GM12878 (cell line): Measurements from ENCODE around the gene LPIN2. TPM values are rescaled to one million over a fixed set of nuclear protein-coding genes. Genes with fewer than 3 reads are reported as not detected.

Experiments used
- ATF2 ChIP-seq: IDR thresholded peaks from 2 replicates; pipeline ENCODE4 v1.6.1; 2012; ENCODE audit warnings: low read length, inconsistent platforms
- MEF2A ChIP-seq: IDR thresholded peaks from 2 replicates; pipeline ENCODE4 v1.6.1; 2011; ENCODE audit warnings: low read depth, mild to moderate bottlenecking, low read length, moderate library complexity; ENCODE audit not compliant: insufficient read depth
- RELB ChIP-seq: fragments of 450-650 bp; IDR thresholded peaks from 2 replicates; pipeline ENCODE4 v1.6.1; 2017; ENCODE audit warnings: low read depth, mild to moderate bottlenecking, moderate library complexity
- RFX5 ChIP-seq: IDR thresholded peaks from 2 replicates; pipeline ENCODE4 v1.6.1; 2011; ENCODE audit warnings: low read depth, low read length, improper control_type of control experiment
- TCF3 ChIP-seq: IDR thresholded peaks from 2 replicates; pipeline ENCODE4 v1.6.1; 2012; ENCODE audit warnings: low read depth, mild to moderate bottlenecking, low read length, borderline replicate concordance; ENCODE audit not compliant: insufficient read depth
- YBX1 ChIP-seq: fragments of 450-650 bp; IDR thresholded peaks from 2 replicates; pipeline ENCODE4 v1.6.1; 2016; ENCODE audit warnings: antibody characterized with exemption
- ZBTB4 ChIP-seq: fragments of 450-650 bp; formaldehyde crosslinking; IDR thresholded peaks from 2 replicates; pipeline ENCODE4 v1.4.0; 2022; ENCODE audit warnings: mild to moderate bottlenecking, moderate library complexity
- polyA plus RNA-seq, 11 experiments: library from polyadenylated mRNA; depleted of rRNA in 4 of 11; unstranded in 6 of 11; stranded (reverse) in 5 of 11; fragments of >200 nt; fragmentation: Nextera tagmentation in 4 of 11; fragmentation: Illumina TruSeq in 1 of 11; extraction: Ambion mirVana in 4 of 11; extraction: Trizol in 1 of 11; gene quantifications; 1 replicate in 1 of 11; 2 replicates in 10 of 11; pipeline versions ENCODE4 v1.2.1 to v1.2.3, GENCODE V29; 2011 to 2016; ENCODE audit warnings: inconsistent platforms in 2 of 11, missing spikeins in 2 of 11, low read depth in 1 of 11
- total RNA-seq, 4 experiments: library from RNA; depleted of rRNA in 3 of 4; stranded (reverse); fragments of >200 nt in 3 of 4; fragmentation: Illumina TruSeq in 1 of 4; extraction: Trizol in 1 of 4; gene quantifications; 2 replicates each; pipeline versions ENCODE4 v1.2.1 to v1.2.3, GENCODE V29; 2013 to 2021

LPIN2 gene
- total and polyA plus RNA-seq, 10 of the 15 experiments (the other 5 are each of a cell fraction or from before 2014, with no cell fraction given), result 4.1 to 28.0 (median 15.9) TPM

- no peak for TF ChIP-seq RELB
- 0 out of 2 replicates have a peak, but pooled peaks have one; percentile 42 for TF ChIP-seq MEF2A
- TF ChIP-seq RFX5, result no peak
- TF ChIP-seq YBX1, result no peak
- TF ChIP-seq ATF2, result peak; percentile 34; the same call in 1 of the 2 replicates
- no peak for TF ChIP-seq TCF3
- no peak for TF ChIP-seq ZBTB4 (CRISPR knock-in tag)
Measured at GRCh38 chr18:2994603-2995432, 18.1 kb downstream of the LPIN2 start (continued).
